Measurements from ENCODE around the gene ELL2. TPM values are rescaled to one million over a fixed set of nuclear protein-coding genes. Genes with fewer than 3 reads are reported as not detected.

The ELL2 gene
- total and polyA plus RNA-seq, 11 donors: 6.7 to 74.5 (median 31.1) TPM

DNA sequence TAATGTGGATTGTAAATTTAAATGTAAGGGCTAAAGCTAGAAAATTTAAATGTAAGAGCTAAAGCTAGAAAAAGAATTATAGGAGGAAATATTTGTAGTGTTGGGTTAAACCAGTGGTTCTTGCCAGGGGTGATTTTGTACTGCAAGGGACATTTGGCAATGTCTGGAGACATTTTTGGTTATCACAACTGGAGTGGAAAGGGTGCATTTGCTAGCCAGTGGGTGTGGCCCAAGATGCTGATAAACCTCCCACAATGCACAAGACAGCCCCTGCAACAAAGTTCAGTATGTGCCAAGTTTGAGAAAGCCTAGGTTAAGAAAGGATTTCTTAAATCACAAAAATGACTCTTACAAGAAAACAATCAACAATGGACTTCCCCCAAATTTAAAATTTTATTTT, 31.6 kb upstream of the ELL2 start:
- no peak overlapping the region for H3K4me3 ChIP-seq
- H3K4me1 ChIP-seq: peaks cover 0 to 16% (median 0%) of the 10 kb centered on the region in 12 donors
- DNase-seq (no peak), ATAC-seq (no peak)
- no peak overlapping the region for H3K27ac ChIP-seq
- H3K27me3 ChIP-seq: no peaks in the 10 kb centered on the region
- H3K36me3 ChIP-seq: no peaks in the 10 kb centered on the region
- intact Hi-C loops (cut with DNase I): no loop called here
- no peaks in the 10 kb centered on the region for H3K9me3 ChIP-seq
- TF ChIP-seq POLR2A (IDR thresholded peaks at IDR 0.05) (no peak), CTCF (IDR thresholded peaks at IDR 0.05) (no peak)

DNA sequence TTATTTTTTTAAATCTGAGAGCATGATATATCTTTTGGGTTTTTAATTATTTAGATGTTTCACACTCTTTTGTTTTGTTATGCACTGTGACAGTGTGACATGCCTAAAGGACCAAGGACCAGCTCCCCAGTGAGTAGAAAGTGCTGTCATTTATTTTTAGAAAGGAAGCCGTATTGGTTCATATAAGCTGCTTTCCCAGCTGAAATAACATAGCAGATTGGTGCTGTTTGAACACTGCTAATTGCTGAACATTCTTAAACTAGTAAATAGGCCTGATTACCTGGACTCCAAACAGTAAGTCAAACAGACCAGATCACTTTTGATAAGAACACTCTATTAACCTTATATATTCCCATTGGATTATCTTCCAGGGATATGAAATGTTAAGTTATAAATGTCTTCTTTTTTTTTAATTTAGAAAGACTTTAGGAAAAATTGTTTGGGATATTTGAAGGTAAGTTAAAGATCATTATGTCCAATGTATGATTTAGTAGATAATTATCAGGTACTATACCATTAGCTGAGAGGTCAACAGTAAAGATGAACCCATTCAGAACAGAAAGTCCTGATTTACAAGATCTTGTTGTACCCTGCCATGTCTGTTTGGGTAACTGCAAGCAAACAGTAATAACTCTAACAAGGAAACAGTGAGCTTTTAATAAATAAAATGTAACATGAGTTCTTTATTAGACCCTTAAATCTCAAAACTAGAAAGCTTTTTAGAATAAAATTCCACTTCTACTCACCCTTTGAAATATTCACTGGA, 27.8 kb upstream of the ELL2 start:
- Histone ChIP-seq H3K4me1 (peaks cover 0 to 27% (median 7%) of the 10 kb centered on the region in 12 donors), H3K27me3 (no peaks in the 10 kb centered on the region), H3K4me3 (no peak overlapping the region), H3K9me3 (no peaks in the 10 kb centered on the region), H3K27ac (peak overlapping the region in 1 of 12 donors; percentile 11), H3K36me3 (no peaks in the 10 kb centered on the region)
- 17 to 29% (median 27%) methylated on average over 1 of the region's 1 CpG for WGBS, 4 donors
- peak in 1 of 4 donors; percentile 52 for ATAC-seq
- DNase-seq: no peak
- intact Hi-C loops (cut with DNase I): loop anchor here in 1 of 10 donors (5.0 kb wide), 1 partner anchor 348 kb away; no protein-coding TSS in a partner anchor
- TF ChIP-seq CTCF (IDR thresholded peaks at IDR 0.05) (no peak), POLR2A (IDR thresholded peaks at IDR 0.05) (no peak)

DNA sequence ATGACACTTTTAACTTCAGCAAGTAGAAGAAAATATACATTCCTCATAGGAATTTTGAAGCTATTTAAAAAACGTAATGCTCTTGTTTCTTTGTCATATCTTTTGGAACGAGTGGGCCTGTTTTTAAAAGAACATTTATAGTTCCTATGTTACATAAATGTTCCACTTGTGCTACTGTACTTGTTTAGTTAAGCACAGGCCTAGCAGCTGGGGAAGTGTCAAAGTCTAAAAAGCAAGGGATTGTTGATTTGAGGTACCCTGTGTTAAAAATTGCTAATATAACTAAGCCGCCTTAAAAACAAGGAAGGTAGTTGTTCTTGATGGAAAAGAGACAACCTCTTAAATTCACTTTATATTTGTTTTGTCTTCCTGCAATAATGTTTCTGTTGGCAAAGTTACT, 27.2 kb upstream of the ELL2 start:
- ATAC-seq: peak in 1 of 4 donors; percentile 56
- Histone ChIP-seq H3K9me3 (no peaks in the 10 kb centered on the region), H3K4me1 (peaks cover 0 to 28% (median 8%) of the 10 kb centered on the region in 12 donors), H3K4me3 (no peak overlapping the region), H3K36me3 (no peaks in the 10 kb centered on the region), H3K27ac (no peak overlapping the region), H3K27me3 (no peaks in the 10 kb centered on the region)
- intact Hi-C loops (cut with DNase I): loop anchor here in 1 of 10 donors (5.0 kb wide), 1 partner anchor 348 kb away; no protein-coding TSS in a partner anchor
- TF ChIP-seq CTCF (IDR thresholded peaks at IDR 0.05): no peak
- TF ChIP-seq POLR2A (IDR thresholded peaks at IDR 0.05): no peak
- WGBS, 4 donors: 42 to 50% (median 46%) methylated on average over 3 of the region's 3 CpGs
- DNase-seq: no peak

- Histone ChIP-seq H3K36me3 (no peaks in the 10 kb centered on the region), H3K9me3 (no peaks in the 10 kb centered on the region), H3K4me3 (no peak overlapping the region), H3K27me3 (no peaks in the 10 kb centered on the region), H3K4me1 (peaks cover 0 to 28% (median 8%) of the 10 kb centered on the region in 12 donors), H3K27ac (no peak overlapping the region)
- no peak for TF ChIP-seq POLR2A (IDR thresholded peaks at IDR 0.05)
- no peak for TF ChIP-seq CTCF (IDR thresholded peaks at IDR 0.05)
- 96 to 99% (median 97%) methylated on average over 4 of the region's 4 CpGs for WGBS, 4 donors
- intact Hi-C loops (cut with DNase I): loop anchor here in 1 of 10 donors (5.0 kb wide), 1 partner anchor 349 kb away; no protein-coding TSS in a partner anchor
- ATAC-seq (no peak), DNase-seq (no peak)
Measured at GRCh38 chr5:95988094-95988493, 26.4 kb upstream of the ELL2 start.

All from heart left ventricle (tissue), 16 donors.